ENCODE measurements around the gene MYH10.
"Not testable (repeated sequence)": the region's sequence is repeated elsewhere in the genome, so short reads cannot be mapped to it uniquely, and the experiment has no call there.

MYH10 gene

DNA sequence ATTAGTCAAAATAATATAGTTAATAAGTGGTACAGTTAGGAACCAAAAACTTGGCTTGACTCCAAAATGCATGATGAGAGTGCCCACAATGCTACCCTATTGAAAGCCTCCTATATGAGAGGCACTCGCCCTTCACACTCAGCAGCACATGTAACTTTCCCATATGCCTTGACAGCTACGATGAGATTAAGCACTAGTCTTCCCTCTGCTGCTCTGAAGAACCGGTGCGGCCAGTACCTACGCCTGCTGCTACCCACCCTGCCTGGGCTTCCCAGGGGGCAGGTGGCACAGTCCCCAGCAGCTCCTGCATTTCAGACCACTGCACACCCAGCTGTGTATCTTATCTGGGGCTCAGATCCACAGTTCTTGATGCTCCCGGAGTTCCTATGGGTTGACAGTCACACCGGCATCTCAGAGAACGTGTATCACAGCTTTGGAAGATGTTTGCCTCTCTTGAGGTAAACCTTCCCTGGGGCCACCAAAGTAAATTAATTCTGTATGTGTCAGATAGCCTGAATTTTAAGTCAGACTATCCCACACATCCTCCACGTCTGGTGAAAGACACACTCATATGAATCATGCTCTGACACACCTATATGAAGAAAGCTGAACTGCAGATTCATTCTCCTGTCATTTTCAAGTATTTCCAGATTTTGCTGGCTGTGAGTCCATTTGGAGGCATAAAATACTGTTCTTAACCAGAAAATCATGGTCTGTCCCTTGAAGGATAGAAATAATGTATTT, 77.8 kb downstream of the MYH10 start:
- Histone ChIP-seq H3K4me3 (ENCODE audit: low read length) (no peak overlapping the region), H3K79me2 (ENCODE audit: control insufficient read depth, low read length) (no peaks in the 10 kb centered on the region), H4K20me1 (ENCODE audit: control insufficient read depth, insufficient read depth, low read depth, low read length) (no peaks in the 10 kb centered on the region), H3K9me3 (ENCODE audit: control insufficient read depth, insufficient read depth, low read length) (no peaks in the 10 kb centered on the region), H3F3A (ENCODE audit: control insufficient read depth, insufficient read depth) (no peaks in the 10 kb centered on the region), H3K36me3 (ENCODE audit: control insufficient read depth, low read length) (no peaks in the 10 kb centered on the region), H3K27ac (ENCODE audit: low read depth, low read length) (no peak overlapping the region), H3K4me1 (ENCODE audit: control insufficient read depth, low read length) (peaks cover 4% of the 10 kb centered on the region; the same call in 1 of the 2 replicates), H3K4me2 (ENCODE audit: low read length) (no peak overlapping the region), H3K27me3 (ENCODE audit: control insufficient read depth, low read length) (no peaks in the 10 kb centered on the region), H3K9me2 (replicated peaks; ENCODE audit: control insufficient read depth, low read length) (no peaks in the 10 kb centered on the region)
- TF ChIP-seq CTCF (IDR thresholded peaks at IDR 0.05; ENCODE audit: low read depth, low read length, poor library complexity, severe bottlenecking) = no peak
- TF ChIP-seq EZH2phosphoT487 (IDR thresholded peaks at IDR 0.05; ENCODE audit: borderline replicate concordance, low read length) = no peak

DNA sequence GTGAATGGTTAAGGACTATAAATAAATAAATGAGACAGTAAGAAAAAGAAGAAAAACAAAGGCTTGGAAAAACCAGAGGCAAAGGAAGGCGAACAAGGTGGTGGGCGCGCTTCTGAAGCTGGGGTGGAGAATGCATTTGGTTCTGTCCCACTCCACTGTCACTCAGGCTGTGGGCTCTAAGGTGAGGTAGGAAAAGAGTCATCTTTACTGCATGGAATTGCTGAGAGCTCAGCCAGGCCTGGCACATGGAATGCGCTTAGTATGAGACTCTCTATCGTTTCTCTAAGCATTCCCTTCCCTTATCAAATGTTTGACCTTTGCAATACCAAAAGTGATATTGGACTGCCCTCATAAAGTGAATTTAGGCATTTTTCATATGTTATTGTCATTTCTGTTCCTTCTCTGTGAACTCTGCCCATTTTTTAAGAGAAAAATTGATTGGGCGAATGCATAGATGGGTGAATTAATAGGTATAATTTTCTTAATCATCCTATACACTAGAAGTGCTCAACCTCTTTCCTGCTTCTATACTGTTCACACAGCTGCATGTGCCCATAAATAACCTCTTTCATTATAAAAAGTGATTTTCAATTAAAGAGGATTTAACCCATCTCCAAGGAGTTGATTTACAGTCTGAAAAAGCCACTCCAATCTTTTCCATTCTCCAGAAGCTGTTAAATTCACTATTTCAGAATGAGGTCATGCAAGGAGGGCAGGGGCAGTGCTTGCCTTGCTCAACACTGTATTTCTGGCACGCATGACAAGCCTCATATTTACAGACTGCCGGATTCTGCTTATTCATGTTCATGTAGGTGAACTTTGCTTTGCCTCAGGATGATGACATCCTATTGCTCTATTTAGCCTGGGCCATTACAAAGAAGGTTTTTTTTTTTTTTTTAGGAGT, 87.7 kb downstream of the MYH10 start:
- peaks cover 15% of the 10 kb centered on the region for H3K36me3 ChIP-seq (ENCODE audit: control insufficient read depth, low read length)
- no peaks in the 10 kb centered on the region for H4K20me1 ChIP-seq (ENCODE audit: control insufficient read depth, insufficient read depth, low read depth, low read length)
- no peaks in the 10 kb centered on the region for H3K9me3 ChIP-seq (ENCODE audit: control insufficient read depth, insufficient read depth, low read length)
- H3K27me3 ChIP-seq (ENCODE audit: control insufficient read depth, low read length) = no peaks in the 10 kb centered on the region
- no peak overlapping the region for H3K4me3 ChIP-seq (ENCODE audit: low read length)
- H3K79me2 ChIP-seq (ENCODE audit: control insufficient read depth, low read length) = no peaks in the 10 kb centered on the region
- TF ChIP-seq CTCF (IDR thresholded peaks at IDR 0.05; ENCODE audit: low read depth, low read length, poor library complexity, severe bottlenecking) = no peak
- TF ChIP-seq EZH2phosphoT487 (IDR thresholded peaks at IDR 0.05; ENCODE audit: borderline replicate concordance, low read length) = no peak
- H3K27ac ChIP-seq (ENCODE audit: low read depth, low read length) = no peak overlapping the region
- no peaks in the 10 kb centered on the region for H3K9me2 ChIP-seq (replicated peaks; ENCODE audit: control insufficient read depth, low read length)
- H3K4me1 ChIP-seq (ENCODE audit: control insufficient read depth, low read length) = no peaks in the 10 kb centered on the region
- H3F3A ChIP-seq (ENCODE audit: control insufficient read depth, insufficient read depth) = no peaks in the 10 kb centered on the region
- no peak overlapping the region for H3K4me2 ChIP-seq (ENCODE audit: low read length)

DNA sequence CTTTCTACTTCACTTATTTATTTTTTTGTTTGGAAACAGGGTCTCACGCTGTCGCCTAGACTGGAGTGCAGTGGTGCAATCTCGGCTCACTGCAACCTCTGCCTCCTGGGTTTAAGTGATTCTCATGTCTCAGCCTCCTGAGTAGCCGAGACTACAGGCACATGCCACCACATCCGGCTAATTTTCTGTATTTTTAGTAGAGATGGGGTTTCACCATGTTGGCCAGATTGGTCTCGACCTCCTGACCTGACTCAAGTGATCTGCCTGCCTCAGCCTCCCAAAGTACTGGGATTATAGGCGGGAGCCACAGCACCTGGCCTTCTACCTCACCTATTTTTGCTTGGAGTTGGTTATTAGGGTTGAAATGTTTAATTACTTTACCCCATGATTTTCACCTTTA, 90.5 kb downstream of the MYH10 start:
- not testable (repeated sequence) for H3K4me3 ChIP-seq (ENCODE audit: low read length); H3K4me2 ChIP-seq (ENCODE audit: low read length); H3K4me1 ChIP-seq (ENCODE audit: control insufficient read depth, low read length); H3K9me2 ChIP-seq (replicated peaks; ENCODE audit: control insufficient read depth, low read length); H3F3A ChIP-seq (ENCODE audit: control insufficient read depth, insufficient read depth); H4K20me1 ChIP-seq (ENCODE audit: control insufficient read depth, insufficient read depth, low read depth, low read length); H3K27ac ChIP-seq (ENCODE audit: low read depth, low read length); H3K79me2 ChIP-seq (ENCODE audit: control insufficient read depth, low read length); H3K9me3 ChIP-seq (ENCODE audit: control insufficient read depth, insufficient read depth, low read length); H3K27me3 ChIP-seq (ENCODE audit: control insufficient read depth, low read length)
- peaks cover 14% of the 10 kb centered on the region for H3K36me3 ChIP-seq (ENCODE audit: control insufficient read depth, low read length)

- H3K4me1 ChIP-seq (ENCODE audit: control insufficient read depth, low read length) = no peaks in the 10 kb centered on the region
- H3K4me2 ChIP-seq (ENCODE audit: low read length) = no peak overlapping the region
- no peaks in the 10 kb centered on the region for H3K79me2 ChIP-seq (ENCODE audit: control insufficient read depth, low read length)
- no peaks in the 10 kb centered on the region for H3K9me3 ChIP-seq (ENCODE audit: control insufficient read depth, insufficient read depth, low read length)
- H3K9me2 ChIP-seq (replicated peaks; ENCODE audit: control insufficient read depth, low read length) = no peaks in the 10 kb centered on the region
- H3F3A ChIP-seq (ENCODE audit: control insufficient read depth, insufficient read depth) = no peaks in the 10 kb centered on the region
- H4K20me1 ChIP-seq (ENCODE audit: control insufficient read depth, insufficient read depth, low read depth, low read length) = no peaks in the 10 kb centered on the region
- no peaks in the 10 kb centered on the region for H3K27me3 ChIP-seq (ENCODE audit: control insufficient read depth, low read length)
- H3K36me3 ChIP-seq (ENCODE audit: control insufficient read depth, low read length) = peaks cover 13% of the 10 kb centered on the region; the same call in 1 of the 2 replicates
- TF ChIP-seq EZH2phosphoT487 (IDR thresholded peaks at IDR 0.05; ENCODE audit: borderline replicate concordance, low read length) (no peak), CTCF (IDR thresholded peaks at IDR 0.05; ENCODE audit: low read depth, low read length, poor library complexity, severe bottlenecking) (no peak)
- no peak overlapping the region for H3K4me3 ChIP-seq (ENCODE audit: low read length)
- no peak overlapping the region for H3K27ac ChIP-seq (ENCODE audit: low read depth, low read length)
Measured at GRCh38 chr17:8537734-8538133, 92.8 kb downstream of the MYH10 start.
